HepG2 (cell line): ENCODE data around the gene CFAP97D1. TPM values are rescaled to one million over a fixed set of nuclear protein-coding genes. Genes with fewer than 3 reads are reported as not detected.
A peak's percentile ranks its signal among the peaks of the same experiment; 100 is the strongest.

Experiments
- EEA1 ChIP-seq: sonication (generic); formaldehyde crosslinking; IDR thresholded peaks from 2 replicates; pipeline ENCODE4 v1.5.1; 2020; ENCODE audit warnings: mild to moderate bottlenecking, missing genetic modification reagents, borderline replicate concordance
- FOSL1 ChIP-seq: sonication (generic); formaldehyde crosslinking; IDR thresholded peaks from 2 replicates; pipeline ENCODE4 v1.9.0; 2021; ENCODE audit warnings: missing genetic modification reagents, borderline replicate concordance
- FOXP1 ChIP-seq, 2 experiments: fragments of 450-650 bp in 1 of 2; IDR thresholded peaks; 2 replicates each; pipeline ENCODE4 v1.6.1; 2017 to 2018; ENCODE audit warnings: antibody characterized with exemption in 1 of 2
- MIER2 ChIP-seq: IDR thresholded peaks from 2 replicates; pipeline ENCODE4 v1.6.1; 2016; ENCODE audit warnings: missing biosample characterization, missing genetic modification reagents
- PHF5A ChIP-seq: IDR thresholded peaks from one replicate; pipeline ENCODE4 v1.6.1; 2018; ENCODE audit warnings: low read depth, missing genetic modification reagents; ENCODE audit not compliant: unreplicated experiment
- SIX1 ChIP-seq: sonication (generic); formaldehyde crosslinking; IDR thresholded peaks from 2 replicates; pipeline ENCODE4 v1.4.0; 2020; ENCODE audit warnings: missing genetic modification reagents, borderline replicate concordance
- SYNCRIP ChIP-seq: fragments of 200-400 bp; formaldehyde crosslinking; IDR thresholded peaks from 2 replicates; pipeline ENCODE4 v1.6.1; 2018; ENCODE audit warnings: mild to moderate bottlenecking, low read depth, low read length; ENCODE audit not compliant: insufficient read depth
- ZNF20 ChIP-seq: sonication (generic); formaldehyde crosslinking; IDR thresholded peaks from 2 replicates; pipeline ENCODE4 v1.4.0; 2020; ENCODE audit warnings: mild to moderate bottlenecking, moderate library complexity, missing genetic modification reagents
- ZNF331 ChIP-seq: sonication (generic); formaldehyde crosslinking; IDR thresholded peaks from 2 replicates; pipeline ENCODE4 v1.4.0; 2020; ENCODE audit warnings: missing genetic modification reagents
- ZNF652 ChIP-seq: IDR thresholded peaks from 2 replicates; pipeline ENCODE4 v1.6.1; 2016; ENCODE audit warnings: low read depth, borderline replicate concordance
- ZNF780A ChIP-seq: sonication (generic); formaldehyde crosslinking; IDR thresholded peaks from 2 replicates; pipeline ENCODE4 v1.8.0; 2022; ENCODE audit warnings: mild to moderate bottlenecking, missing genetic modification reagents, moderate library complexity
- ZSCAN9 ChIP-seq: IDR thresholded peaks from 2 replicates; pipeline ENCODE4 v1.6.1; 2016; ENCODE audit warnings: borderline replicate concordance
- ZXDC ChIP-seq: sonication (generic); formaldehyde crosslinking; IDR thresholded peaks from 2 replicates; pipeline ENCODE4 v1.5.0; 2020; ENCODE audit warnings: mild to moderate bottlenecking, missing genetic modification reagents
- polyA plus RNA-seq, 8 experiments: library from polyadenylated mRNA; depleted of rRNA in 3 of 8; stranded (reverse) in 7 of 8; unstranded in 1 of 8; fragments of >200 nt; fragmentation: Illumina TruSeq in 4 of 8; extraction: Trizol in 4 of 8; gene quantifications; 2 replicates each; pipeline versions ENCODE4 v1.2.1 to v1.2.3, GENCODE V29; 2011 to 2016; ENCODE audit warnings: low read depth in 4 of 8, missing spikeins in 1 of 8, mixed read lengths in 1 of 8; ENCODE audit not compliant: insufficient read depth in 1 of 8
- total RNA-seq, 5 experiments: library from RNA; depleted of rRNA; stranded (reverse); fragments of >200 nt; fragmentation: Illumina TruSeq; extraction: Trizol; gene quantifications; 2 replicates each; pipeline ENCODE4 v1.2.3, GENCODE V29; 2016; ENCODE audit warnings: low read depth in 1 of 5
- TF ChIP-seq, protein P1 (sequence below): sonication (generic); formaldehyde crosslinking; IDR thresholded peaks from 2 replicates; pipeline ENCODE4 v1.5.0; 2020; ENCODE audit warnings: missing genetic modification reagents, mild to moderate bottlenecking, borderline replicate concordance
- TF ChIP-seq, protein P2 (sequence below): sonication (generic); formaldehyde crosslinking; IDR thresholded peaks from 2 replicates; pipeline ENCODE4 v1.4.0; 2020; ENCODE audit warnings: mild to moderate bottlenecking, missing genetic modification reagents
- TF ChIP-seq, protein P3 (sequence below): IDR thresholded peaks from 2 replicates; pipeline ENCODE4 v1.6.1; 2012; ENCODE audit warnings: low read depth, low read length, improper control_type of control experiment

CFAP97D1 gene
- total and polyA plus RNA-seq, 2 of the 13 experiments (the other 11 are each of a cell fraction or from before 2014, with no cell fraction given): 0.02 TPM; not detected in 1

GRCh38 chr17:43801844-43802243 lies 21.6 kb downstream of the CFAP97D1 start (continued):
- TF ChIP-seq ZXDC (no peak), SYNCRIP (no peak), ZNF20 (CRISPR knock-in tag) (no peak), EEA1 (CRISPR knock-in tag) (no peak), MIER2 (CRISPR knock-in tag) (peak; percentile 58; the same call in 1 of the 2 replicates), ZNF331 (CRISPR knock-in tag) (peak; percentile 61; the same call in 1 of the 2 replicates), PHF5A (CRISPR knock-in tag) (peak; percentile 72), FOXP1 (IDR thresholded peaks at IDR 0.05) (peak; percentile 75), FOXP1 (CRISPR knock-in tag; IDR thresholded peaks at IDR 0.05) (peak; percentile 89), ZNF652 (CRISPR knock-in tag) (no peak), ZSCAN9 (0 out of 2 replicates have a peak, but pooled peaks have one; percentile 25), ZNF780A (CRISPR knock-in tag) (0 out of 2 replicates have a peak, but pooled peaks have one; percentile 67), SIX1 (CRISPR knock-in tag) (peak; percentile 76; the same call in 1 of the 2 replicates), FOSL1 (CRISPR knock-in tag) (peak; percentile 88)
- TF ChIP-seq, protein P1, sequence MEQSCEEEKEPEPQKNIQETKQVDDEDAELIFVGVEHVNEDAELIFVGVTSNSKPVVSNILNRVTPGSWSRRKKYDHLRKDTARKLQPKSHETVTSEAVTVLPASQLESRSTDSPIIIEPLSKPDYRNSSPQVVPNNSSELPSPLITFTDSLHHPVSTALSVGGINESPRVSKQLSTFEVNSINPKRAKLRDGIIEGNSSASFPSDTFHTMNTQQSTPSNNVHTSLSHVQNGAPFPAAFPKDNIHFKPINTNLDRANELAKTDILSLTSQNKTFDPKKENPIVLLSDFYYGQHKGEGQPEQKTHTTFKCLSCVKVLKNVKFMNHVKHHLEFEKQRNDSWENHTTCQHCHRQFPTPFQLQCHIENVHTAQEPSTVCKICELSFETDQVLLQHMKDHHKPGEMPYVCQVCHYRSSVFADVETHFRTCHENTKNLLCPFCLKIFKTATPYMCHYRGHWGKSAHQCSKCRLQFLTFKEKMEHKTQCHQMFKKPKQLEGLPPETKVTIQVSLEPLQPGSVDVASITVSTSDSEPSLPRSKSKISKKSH (CRISPR knock-in tag): no peak
- TF ChIP-seq, protein P2, sequence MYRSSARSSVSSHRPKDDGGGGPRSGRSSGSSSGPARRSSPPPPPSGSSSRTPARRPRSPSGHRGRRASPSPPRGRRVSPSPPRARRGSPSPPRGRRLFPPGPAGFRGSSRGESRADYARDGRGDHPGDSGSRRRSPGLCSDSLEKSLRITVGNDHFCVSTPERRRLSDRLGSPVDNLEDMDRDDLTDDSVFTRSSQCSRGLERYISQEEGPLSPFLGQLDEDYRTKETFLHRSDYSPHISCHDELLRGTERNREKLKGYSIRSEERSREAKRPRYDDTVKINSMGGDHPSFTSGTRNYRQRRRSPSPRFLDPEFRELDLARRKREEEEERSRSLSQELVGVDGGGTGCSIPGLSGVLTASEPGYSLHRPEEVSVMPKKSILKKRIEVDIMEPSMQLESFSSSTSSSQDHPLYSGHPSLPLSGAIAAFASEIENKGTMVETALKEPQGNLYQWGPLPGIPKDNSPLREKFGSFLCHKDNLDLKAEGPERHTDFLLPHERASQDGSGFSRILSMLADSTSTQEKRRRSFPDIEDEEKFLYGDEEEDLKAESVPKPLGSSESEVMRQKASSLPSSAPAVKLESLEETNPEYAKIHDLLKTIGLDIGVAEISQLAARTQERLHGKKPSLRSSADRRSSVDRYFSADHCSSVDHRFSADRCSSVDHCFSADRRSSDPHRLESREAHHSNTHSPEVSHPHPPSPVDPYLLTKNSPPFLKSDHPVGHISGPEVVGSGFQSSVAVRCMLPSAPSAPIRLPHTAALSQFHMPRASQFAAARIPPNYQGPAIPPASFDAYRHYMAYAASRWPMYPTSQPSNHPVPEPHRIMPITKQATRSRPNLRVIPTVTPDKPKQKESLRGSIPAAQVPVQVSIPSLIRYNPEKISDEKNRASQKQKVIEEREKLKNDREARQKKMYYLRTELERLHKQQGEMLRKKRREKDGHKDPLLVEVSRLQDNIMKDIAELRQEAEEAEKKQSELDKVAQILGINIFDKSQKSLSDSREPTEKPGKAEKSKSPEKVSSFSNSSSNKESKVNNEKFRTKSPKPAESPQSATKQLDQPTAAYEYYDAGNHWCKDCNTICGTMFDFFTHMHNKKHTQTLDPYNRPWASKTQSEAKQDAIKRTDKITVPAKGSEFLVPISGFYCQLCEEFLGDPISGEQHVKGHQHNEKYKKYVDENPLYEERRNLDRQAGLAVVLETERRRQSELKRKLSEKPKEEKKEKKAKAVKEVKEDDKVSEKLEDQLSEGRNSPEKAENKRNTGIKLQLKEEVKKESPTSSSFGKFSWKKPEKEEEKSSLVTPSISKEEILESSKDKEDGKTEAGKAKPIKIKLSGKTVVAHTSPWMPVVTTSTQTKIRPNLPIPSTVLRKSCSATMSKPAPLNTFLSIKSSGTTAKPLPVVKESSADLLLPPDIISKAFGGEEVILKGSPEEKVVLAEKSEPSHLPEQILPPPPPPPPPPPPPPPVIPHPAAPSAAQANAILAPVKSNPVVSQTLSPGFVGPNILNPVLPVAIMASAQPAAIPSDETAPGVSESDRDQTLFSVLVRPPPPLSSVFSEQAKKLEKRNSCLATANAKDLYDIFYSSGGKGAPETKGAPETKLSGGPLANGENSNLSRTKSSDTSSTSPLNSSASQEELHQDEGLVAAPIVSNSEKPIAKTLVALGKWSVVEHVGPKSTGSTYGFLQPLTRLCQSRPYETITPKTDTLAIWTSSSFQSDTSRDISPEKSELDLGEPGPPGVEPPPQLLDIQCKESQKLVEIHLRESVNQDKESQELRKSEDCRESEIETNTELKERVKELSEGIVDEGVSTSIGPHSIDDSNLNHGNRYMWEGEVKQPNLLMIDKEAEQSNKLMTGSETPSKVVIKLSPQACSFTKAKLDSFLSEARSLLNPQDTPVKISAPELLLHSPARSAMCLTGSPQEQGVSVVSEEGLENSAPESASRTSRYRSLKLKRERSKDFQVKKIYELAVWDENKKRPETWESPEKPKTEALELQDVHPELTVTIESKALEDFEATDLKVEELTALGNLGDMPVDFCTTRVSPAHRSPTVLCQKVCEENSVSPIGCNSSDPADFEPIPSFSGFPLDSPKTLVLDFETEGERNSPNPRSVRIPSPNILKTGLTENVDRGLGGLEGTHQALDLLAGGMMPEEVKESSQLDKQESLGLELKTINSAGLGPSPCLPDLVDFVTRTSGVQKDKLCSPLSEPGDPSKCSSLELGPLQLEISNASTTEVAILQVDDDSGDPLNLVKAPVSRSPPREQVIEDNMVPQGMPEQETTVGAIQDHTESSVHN (CRISPR knock-in tag): no peak
- TF ChIP-seq, protein P3, sequence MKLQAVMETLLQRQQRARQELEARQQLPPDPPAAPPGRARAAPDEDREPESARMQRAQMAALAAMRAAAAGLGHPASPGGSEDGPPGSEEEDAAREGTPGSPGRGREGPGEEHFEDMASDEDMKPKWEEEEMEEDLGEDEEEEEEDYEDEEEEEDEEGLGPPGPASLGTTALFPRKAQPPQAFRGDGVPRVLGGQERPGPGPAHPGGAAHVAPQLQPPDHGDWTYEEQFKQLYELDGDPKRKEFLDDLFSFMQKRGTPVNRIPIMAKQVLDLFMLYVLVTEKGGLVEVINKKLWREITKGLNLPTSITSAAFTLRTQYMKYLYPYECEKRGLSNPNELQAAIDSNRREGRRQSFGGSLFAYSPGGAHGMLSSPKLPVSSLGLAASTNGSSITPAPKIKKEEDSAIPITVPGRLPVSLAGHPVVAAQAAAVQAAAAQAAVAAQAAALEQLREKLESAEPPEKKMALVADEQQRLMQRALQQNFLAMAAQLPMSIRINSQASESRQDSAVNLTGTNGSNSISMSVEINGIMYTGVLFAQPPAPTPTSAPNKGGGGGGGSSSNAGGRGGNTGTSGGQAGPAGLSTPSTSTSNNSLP: 0 out of 2 replicates have a peak, but pooled peaks have one; percentile 28
